KMS-11 (cell line): Measurements from ENCODE around the gene PLCH1.

Experiments used
- H2AFZ ChIP-seq: fragments of 200-600 bp; sonication (generic); 2 replicates; pipeline ENCODE4 v1.6.1; 2016; ENCODE audit warnings: antibody characterized with exemption, mixed run types, low read depth
- H3K27ac ChIP-seq: fragments of 200-600 bp; sonication (generic); 2 replicates; pipeline ENCODE4 v1.6.1; 2016; ENCODE audit warnings: mild to moderate bottlenecking, mixed run types
- H3K27me3 ChIP-seq: fragments of 200-600 bp; sonication (generic); 2 replicates; pipeline ENCODE4 v1.6.1; 2017; ENCODE audit warnings: mild to moderate bottlenecking, low read depth, mixed run types, moderate library complexity; ENCODE audit not compliant: insufficient read depth
- H3K36me3 ChIP-seq: fragments of 200-600 bp; sonication (generic); 2 replicates; pipeline ENCODE4 v1.6.1; 2017; ENCODE audit warnings: mild to moderate bottlenecking, mixed run types; ENCODE audit not compliant: insufficient read depth
- H3K4me1 ChIP-seq: fragments of 200-600 bp; sonication (generic); 2 replicates; pipeline ENCODE4 v1.6.1; 2016; ENCODE audit warnings: mild to moderate bottlenecking, low read depth, mixed run types; ENCODE audit not compliant: poor library complexity, severe bottlenecking
- H3K4me2 ChIP-seq: fragments of 200-600 bp; sonication (generic); 2 replicates; pipeline ENCODE4 v1.7.0; 2016; ENCODE audit warnings: mild to moderate bottlenecking, mixed run types
- H3K4me3 ChIP-seq: fragments of 200-600 bp; sonication (generic); IDR thresholded peaks from 2 replicates; pipeline ENCODE4 v1.6.1; 2017; ENCODE audit warnings: low read depth, low read length, mixed read lengths; ENCODE audit not compliant: insufficient read depth
- H3K79me2 ChIP-seq: fragments of 200-600 bp; sonication (generic); 2 replicates; pipeline ENCODE4 v1.6.1; 2016; ENCODE audit warnings: low read depth, mixed run types; ENCODE audit not compliant: insufficient read depth
- H3K9ac ChIP-seq: fragments of 200-600 bp; sonication (generic); 2 replicates; pipeline ENCODE4 v1.6.1; 2016; ENCODE audit warnings: mild to moderate bottlenecking, mixed run types
- H4K20me1 ChIP-seq: fragments of 200-600 bp; sonication (generic); 2 replicates; pipeline ENCODE4 v1.6.1; 2016; ENCODE audit warnings: mild to moderate bottlenecking, mixed run types; ENCODE audit not compliant: insufficient read depth
- TF ChIP-seq, protein P1 (sequence below): fragments of 200-600 bp; sonication (generic); conservative IDR thresholded peaks from 2 replicates; pipeline ENCODE4 v1.6.1; 2017; ENCODE audit warnings: low read depth, mild to moderate bottlenecking, antibody characterized with exemption, low read length, moderate library complexity, mixed read lengths

Gene PLCH1

DNA sequence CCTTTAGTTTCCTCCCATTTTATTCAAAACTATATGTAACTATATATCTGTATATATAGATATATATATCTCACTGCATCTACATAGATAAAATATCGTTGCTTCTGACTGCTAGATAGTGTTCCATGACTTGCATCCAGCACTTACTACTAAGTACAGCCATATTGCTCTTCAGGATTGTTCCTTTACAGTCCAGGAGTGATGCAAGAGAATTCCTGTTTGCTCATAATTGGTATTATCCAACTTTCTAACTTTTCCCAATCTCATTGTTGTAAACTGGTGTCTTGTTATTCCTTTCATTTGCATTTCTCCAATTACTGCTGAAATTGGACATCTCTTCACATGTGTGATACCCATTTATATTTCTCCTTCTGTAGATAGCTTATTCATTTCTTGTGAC lies 351.6 kb downstream of the PLCH1 start:
- Histone ChIP-seq H3K27ac (no peak overlapping the region), H3K4me3 (no peak overlapping the region), H3K27me3 (no peaks in the 10 kb centered on the region), H3K9ac (no peak overlapping the region), H3K4me1 (no peaks in the 10 kb centered on the region), H3K36me3 (no peaks in the 10 kb centered on the region), H3K79me2 (no peaks in the 10 kb centered on the region), H3K4me2 (no peak overlapping the region), H2AFZ (no peak overlapping the region), H4K20me1 (no peaks in the 10 kb centered on the region)
- TF ChIP-seq, protein P1, sequence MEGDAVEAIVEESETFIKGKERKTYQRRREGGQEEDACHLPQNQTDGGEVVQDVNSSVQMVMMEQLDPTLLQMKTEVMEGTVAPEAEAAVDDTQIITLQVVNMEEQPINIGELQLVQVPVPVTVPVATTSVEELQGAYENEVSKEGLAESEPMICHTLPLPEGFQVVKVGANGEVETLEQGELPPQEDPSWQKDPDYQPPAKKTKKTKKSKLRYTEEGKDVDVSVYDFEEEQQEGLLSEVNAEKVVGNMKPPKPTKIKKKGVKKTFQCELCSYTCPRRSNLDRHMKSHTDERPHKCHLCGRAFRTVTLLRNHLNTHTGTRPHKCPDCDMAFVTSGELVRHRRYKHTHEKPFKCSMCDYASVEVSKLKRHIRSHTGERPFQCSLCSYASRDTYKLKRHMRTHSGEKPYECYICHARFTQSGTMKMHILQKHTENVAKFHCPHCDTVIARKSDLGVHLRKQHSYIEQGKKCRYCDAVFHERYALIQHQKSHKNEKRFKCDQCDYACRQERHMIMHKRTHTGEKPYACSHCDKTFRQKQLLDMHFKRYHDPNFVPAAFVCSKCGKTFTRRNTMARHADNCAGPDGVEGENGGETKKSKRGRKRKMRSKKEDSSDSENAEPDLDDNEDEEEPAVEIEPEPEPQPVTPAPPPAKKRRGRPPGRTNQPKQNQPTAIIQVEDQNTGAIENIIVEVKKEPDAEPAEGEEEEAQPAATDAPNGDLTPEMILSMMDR, result no peak

DNA sequence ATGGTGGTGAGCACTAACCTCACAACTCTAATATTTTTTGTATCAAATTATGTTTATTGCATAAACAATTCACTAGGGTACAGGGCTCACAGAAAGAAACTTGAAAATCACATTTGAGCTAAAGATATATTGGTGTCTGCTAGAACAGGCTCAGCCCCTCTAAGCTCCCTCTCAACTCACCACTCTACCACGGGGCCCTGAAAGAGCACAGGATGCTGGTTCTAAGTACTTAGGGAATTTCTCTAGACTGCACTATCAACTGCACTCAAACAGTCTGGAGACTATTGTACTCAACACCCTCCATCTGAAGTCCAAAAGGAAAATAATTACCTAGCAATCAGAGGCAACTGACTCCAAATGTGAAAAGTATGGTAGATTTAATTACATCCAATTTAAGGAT lies 352.7 kb downstream of the PLCH1 start:
- H3K4me1 ChIP-seq, result no peaks in the 10 kb centered on the region
- no peak overlapping the region for H2AFZ ChIP-seq
- no peaks in the 10 kb centered on the region for H3K36me3 ChIP-seq
- no peaks in the 10 kb centered on the region for H4K20me1 ChIP-seq
- H3K4me3 ChIP-seq, result no peak overlapping the region
- H3K27me3 ChIP-seq, result no peaks in the 10 kb centered on the region
- H3K79me2 ChIP-seq, result no peaks in the 10 kb centered on the region
- H3K9ac ChIP-seq, result no peak overlapping the region
- TF ChIP-seq, protein P1, result no peak
- H3K27ac ChIP-seq, result no peak overlapping the region
- H3K4me2 ChIP-seq, result no peak overlapping the region

- Histone ChIP-seq H3K4me1 (no peaks in the 10 kb centered on the region), H3K27me3 (no peaks in the 10 kb centered on the region), H3K79me2 (no peaks in the 10 kb centered on the region), H3K9ac (no peak overlapping the region), H4K20me1 (no peaks in the 10 kb centered on the region), H3K27ac (no peak overlapping the region), H2AFZ (no peak overlapping the region), H3K36me3 (no peaks in the 10 kb centered on the region), H3K4me2 (no peak overlapping the region), H3K4me3 (no peak overlapping the region)
- TF ChIP-seq, protein P1, result no peak
Observed at GRCh38 chr3:155391551-155391958, 353.3 kb downstream of the PLCH1 start.

- Histone ChIP-seq H2AFZ (no peak overlapping the region), H3K4me3 (no peak overlapping the region), H3K27me3 (no peaks in the 10 kb centered on the region), H3K9ac (no peak overlapping the region), H4K20me1 (no peaks in the 10 kb centered on the region), H3K36me3 (no peaks in the 10 kb centered on the region), H3K4me2 (no peak overlapping the region), H3K79me2 (no peaks in the 10 kb centered on the region), H3K4me1 (no peaks in the 10 kb centered on the region), H3K27ac (no peak overlapping the region)
- TF ChIP-seq, protein P1, result no peak
Observed at GRCh38 chr3:155391104-155391503, 353.8 kb downstream of the PLCH1 start.

GRCh38 chr3:155390351-155390750 lies 354.5 kb downstream of the PLCH1 start:
- no peaks in the 10 kb centered on the region for H3K4me1 ChIP-seq
- H3K36me3 ChIP-seq, result no peaks in the 10 kb centered on the region
- H2AFZ ChIP-seq, result no peak overlapping the region
- no peak overlapping the region for H3K4me2 ChIP-seq
- H3K4me3 ChIP-seq, result no peak overlapping the region
- no peaks in the 10 kb centered on the region for H3K27me3 ChIP-seq
- H3K27ac ChIP-seq, result no peak overlapping the region
- no peaks in the 10 kb centered on the region for H4K20me1 ChIP-seq
- no peaks in the 10 kb centered on the region for H3K79me2 ChIP-seq
- TF ChIP-seq, protein P1, result no peak
- H3K9ac ChIP-seq, result no peak overlapping the region
